ENCODE measurements around the gene SMIM24. TPM values are rescaled to one million over a fixed set of nuclear protein-coding genes. Genes with fewer than 3 reads are reported as not detected.

The SMIM24 gene
- total and polyA plus RNA-seq, 7 experiments from 2014 or later: 0.82 to 1.8 TPM; not detected in 5

GRCh38 chr19:3524904-3525451 lies 44.7 kb upstream of the SMIM24 start:
- no peaks in the 10 kb centered on the region for H3K9me3 Mint-ChIP-seq
- H3K27ac Mint-ChIP-seq: peak overlapping the region in 1 of 9 donors; percentile 8
- no peak overlapping the region for H3K4me3 Mint-ChIP-seq

GRCh38 chr19:3524078-3524842 lies 43.9 kb upstream of the SMIM24 start:
- no peak for ATAC-seq
- Mint-ChIP-seq H3K27me3 (no peaks in the 10 kb centered on the region), H3K27ac (no peak overlapping the region), H3K4me1 (peaks cover 0 to 10% (median 5%) of the 10 kb centered on the region in 7 donors), H3K9me3 (no peaks in the 10 kb centered on the region), H3K36me3 (peaks cover 0 to 17% (median 8%) of the 10 kb centered on the region in 5 donors), H3K4me3 (no peak overlapping the region)
- Histone ChIP-seq H3K36me3 (ENCODE audit: control insufficient read depth in 2 of 3, insufficient read depth in 3 of 3, low read length in 3 of 3) (peaks cover 0 to 88% (median 18%) of the 10 kb centered on the region in 3 experiments), H3K27ac (ENCODE audit: low read depth, low read length) (no peak overlapping the region), H3K27me3 (ENCODE audit: control insufficient read depth in 2 of 2, insufficient read depth in 2 of 2, low read length in 2 of 2) (no peaks in the 10 kb centered on the region), H3K4me1 (ENCODE audit: control insufficient read depth in 2 of 2, insufficient read depth in 2 of 2, low read length in 2 of 2) (no peaks in the 10 kb centered on the region), H3K9me3 (ENCODE audit: control insufficient read depth in 2 of 3, low read length in 3 of 3) (no peaks in the 10 kb centered on the region), H3K4me3 (ENCODE audit: low read length) (no peak overlapping the region)
- CTCF ChIA-PET: no interaction called here
- POLR2A ChIA-PET: no interaction called here
- DNase-seq: no peak
- intact Hi-C loops (cut with micrococcal nuclease): no loop called here

More at GRCh38 chr19:3524904-3525451, 44.7 kb upstream of the SMIM24 start:
- ChIA-PET CTCF (no interaction called here), POLR2A (no interaction called here)
- H3K36me3 ChIP-seq (ENCODE audit: control insufficient read depth in 2 of 3, insufficient read depth in 3 of 3, low read length in 3 of 3): peaks cover 0 to 81% (median 18%) of the 10 kb centered on the region in 3 experiments
- ATAC-seq: no peak
- Mint-ChIP-seq H3K4me1 (peaks cover 0 to 6% (median 5%) of the 10 kb centered on the region in 7 donors), H3K27me3 (no peaks in the 10 kb centered on the region), H3K36me3 (peaks cover 0 to 17% (median 8%) of the 10 kb centered on the region in 5 donors)
- H3K9me3 ChIP-seq (ENCODE audit: control insufficient read depth in 2 of 3, low read length in 3 of 3): no peaks in the 10 kb centered on the region
- no peak overlapping the region for H3K4me3 ChIP-seq (ENCODE audit: low read length)
- intact Hi-C loops (cut with micrococcal nuclease): no loop called here
- DNase-seq: no peak
- no peak overlapping the region for H3K27ac ChIP-seq (ENCODE audit: low read depth, low read length)
- H3K4me1 ChIP-seq (ENCODE audit: control insufficient read depth in 2 of 2, insufficient read depth in 2 of 2, low read length in 2 of 2): no peaks in the 10 kb centered on the region
- H3K27me3 ChIP-seq (ENCODE audit: control insufficient read depth in 2 of 2, insufficient read depth in 2 of 2, low read length in 2 of 2): no peaks in the 10 kb centered on the region

GRCh38 chr19:3523361-3524077 lies 43.2 kb upstream of the SMIM24 start:
- CTCF ChIA-PET: no interaction called here
- H3K27me3 Mint-ChIP-seq: no peaks in the 10 kb centered on the region
- POLR2A ChIA-PET: no interaction called here
- peaks cover 0 to 10% (median 5%) of the 10 kb centered on the region in 7 donors for H3K4me1 Mint-ChIP-seq
- H3K36me3 Mint-ChIP-seq: peaks cover 0 to 17% (median 8%) of the 10 kb centered on the region in 5 donors
- DNase-seq (no peak), ATAC-seq (no peak)
- no peaks in the 10 kb centered on the region for H3K9me3 Mint-ChIP-seq
- H3K27me3 ChIP-seq (ENCODE audit: control insufficient read depth in 2 of 2, insufficient read depth in 2 of 2, low read length in 2 of 2): no peaks in the 10 kb centered on the region
- no peak overlapping the region for H3K4me3 Mint-ChIP-seq
- no peak overlapping the region for H3K27ac ChIP-seq (ENCODE audit: low read depth, low read length)
- intact Hi-C loops (cut with micrococcal nuclease): no loop called here
- H3K27ac Mint-ChIP-seq: no peak overlapping the region
- no peak overlapping the region for H3K4me3 ChIP-seq (ENCODE audit: low read length)
- peaks cover 0 to 85% (median 18%) of the 10 kb centered on the region in 3 experiments for H3K36me3 ChIP-seq (ENCODE audit: control insufficient read depth in 2 of 3, insufficient read depth in 3 of 3, low read length in 3 of 3)
- no peaks in the 10 kb centered on the region for H3K9me3 ChIP-seq (ENCODE audit: control insufficient read depth in 2 of 3, low read length in 3 of 3)
- H3K4me1 ChIP-seq (ENCODE audit: control insufficient read depth in 2 of 2, insufficient read depth in 2 of 2, low read length in 2 of 2): no peaks in the 10 kb centered on the region

DNA sequence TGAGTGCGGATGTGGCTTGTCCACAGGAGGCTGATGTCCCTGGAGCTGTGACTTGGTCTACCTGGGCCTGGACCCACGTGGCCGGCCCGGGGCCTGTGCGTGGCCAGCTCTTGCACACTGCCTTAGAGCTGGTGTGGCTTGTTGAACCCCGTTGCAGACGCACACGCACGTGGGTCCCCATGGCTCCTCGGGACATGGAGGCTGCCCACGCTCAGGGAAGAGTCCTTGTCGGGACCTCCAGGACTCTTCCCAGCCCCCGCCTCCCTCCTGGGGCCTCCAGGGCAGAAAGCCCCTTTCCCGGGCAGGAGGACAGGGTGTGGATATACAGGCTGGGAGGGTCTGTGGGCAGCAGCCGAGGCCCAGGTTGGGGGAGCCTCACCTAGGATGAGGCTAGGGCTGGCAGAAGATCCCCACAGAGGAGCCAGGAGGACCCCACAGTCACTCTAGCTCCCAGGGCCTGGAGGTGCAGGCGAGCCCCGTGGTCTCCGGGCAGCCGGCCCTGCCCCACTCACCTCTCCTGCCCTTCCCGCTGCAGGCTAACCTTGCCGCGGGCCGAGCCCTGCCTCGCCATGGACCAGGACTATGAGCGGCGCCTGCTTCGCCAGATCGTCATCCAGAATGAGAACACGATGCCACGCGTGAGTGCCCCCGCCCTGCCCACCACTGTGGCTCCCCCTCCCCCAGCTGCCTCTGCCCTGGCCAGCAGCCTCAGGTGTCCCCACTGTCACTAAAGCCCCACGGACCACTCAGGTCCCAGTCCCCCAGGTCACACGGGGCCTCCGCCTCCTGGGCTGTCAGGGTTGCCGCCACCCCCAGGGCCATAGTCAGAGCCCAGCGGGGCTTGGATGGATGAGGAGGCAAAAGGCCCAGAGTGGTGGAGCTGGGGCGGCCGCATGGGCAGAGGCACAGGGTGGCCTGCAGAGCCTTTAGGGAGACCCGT lies 42.4 kb upstream of the SMIM24 start:
- no peak for ATAC-seq
- Histone ChIP-seq H3K9me3 (ENCODE audit: control insufficient read depth in 2 of 3, low read length in 3 of 3) (no peaks in the 10 kb centered on the region), H3K4me3 (ENCODE audit: low read length) (no peak overlapping the region), H3K27ac (ENCODE audit: low read depth, low read length) (no peak overlapping the region), H3K36me3 (ENCODE audit: control insufficient read depth in 2 of 3, insufficient read depth in 3 of 3, low read length in 3 of 3) (peaks cover 0 to 77% (median 17%) of the 10 kb centered on the region in 3 experiments), H3K27me3 (ENCODE audit: control insufficient read depth in 2 of 2, insufficient read depth in 2 of 2, low read length in 2 of 2) (no peaks in the 10 kb centered on the region), H3K4me1 (ENCODE audit: control insufficient read depth in 2 of 2, insufficient read depth in 2 of 2, low read length in 2 of 2) (no peaks in the 10 kb centered on the region)
- ChIA-PET CTCF (interaction anchor here (0.6 kb wide), 2 partner anchors 93 to 293 kb away, joined by 3 to 4 read pairs; no protein-coding TSS in a partner anchor), POLR2A (no interaction called here)
- H3K9me3 Mint-ChIP-seq: no peaks in the 10 kb centered on the region
- H3K27me3 Mint-ChIP-seq: no peaks in the 10 kb centered on the region
- H3K4me1 Mint-ChIP-seq: peaks cover 0 to 14% (median 5%) of the 10 kb centered on the region in 7 donors
- no peak for DNase-seq
- H3K27ac Mint-ChIP-seq: no peak overlapping the region
- peaks cover 0 to 17% (median 8%) of the 10 kb centered on the region in 5 donors for H3K36me3 Mint-ChIP-seq
- H3K4me3 Mint-ChIP-seq: no peak overlapping the region
- intact Hi-C loops (cut with micrococcal nuclease): no loop called here

DNA sequence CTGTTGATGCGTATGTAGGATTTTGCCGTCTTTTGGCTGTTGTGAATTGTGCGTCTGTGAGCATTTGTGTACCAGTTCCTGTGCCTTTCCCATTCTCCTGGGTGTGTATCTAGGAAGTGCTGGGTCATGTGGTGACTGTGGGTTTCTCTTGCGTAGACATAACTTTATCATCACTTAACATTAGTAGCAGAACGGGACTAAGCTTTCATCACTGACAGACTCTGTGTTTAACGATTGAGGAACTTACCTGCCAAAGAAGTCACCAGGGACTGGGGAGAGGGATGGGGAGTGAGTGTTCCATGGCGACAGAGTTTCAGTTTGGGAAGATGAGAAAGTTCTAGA lies 40.8 kb upstream of the SMIM24 start:
- ChIA-PET POLR2A (no interaction called here), CTCF (no interaction called here)
- peaks cover 6 to 30% (median 15%) of the 10 kb centered on the region in 7 donors for H3K4me1 Mint-ChIP-seq
- peaks cover 0 to 14% (median 8%) of the 10 kb centered on the region in 5 donors for H3K36me3 Mint-ChIP-seq
- no peak overlapping the region for H3K4me3 Mint-ChIP-seq
- Histone ChIP-seq H3K9me3 (ENCODE audit: control insufficient read depth in 2 of 3, low read length in 3 of 3) (no peaks in the 10 kb centered on the region), H3K27ac (ENCODE audit: low read depth, low read length) (no peak overlapping the region), H3K36me3 (ENCODE audit: control insufficient read depth in 2 of 3, insufficient read depth in 3 of 3, low read length in 3 of 3) (peaks cover 0 to 62% (median 6%) of the 10 kb centered on the region in 3 experiments), H3K4me3 (ENCODE audit: low read length) (no peak overlapping the region), H3K4me1 (ENCODE audit: control insufficient read depth in 2 of 2, insufficient read depth in 2 of 2, low read length in 2 of 2) (peaks cover 6 to 7% of the 10 kb centered on the region in 2 donors), H3K27me3 (ENCODE audit: control insufficient read depth in 2 of 2, insufficient read depth in 2 of 2, low read length in 2 of 2) (no peaks in the 10 kb centered on the region)
- H3K9me3 Mint-ChIP-seq: no peaks in the 10 kb centered on the region
- H3K27ac Mint-ChIP-seq: peak overlapping the region in 2 of 9 donors; percentile 3 to 4
- DNase-seq (no peak), ATAC-seq (peak; percentile 2)
- intact Hi-C loops (cut with micrococcal nuclease): no loop called here
- no peaks in the 10 kb centered on the region for H3K27me3 Mint-ChIP-seq

All from naive thymus-derived CD4-positive, alpha-beta T cell (primary cell).